Ovary (tissue), 3 donors: ENCODE data around the gene DGKG.

Experiments
- CTCF ChIP-seq, 3 donors: fragments of 450-650 bp in 2 of 3; fragments of 200-600 bp in 1 of 3; IDR thresholded peaks; one replicate each; pipeline versions ENCODE4 v1.5.1 to v1.8.0; 2016 to 2022; ENCODE audit warnings: antibody characterized with exemption in 3 of 3, mild to moderate bottlenecking in 1 of 3
- POLR2A ChIP-seq: fragments of 450-650 bp; IDR thresholded peaks from one replicate; pipeline ENCODE4 v1.6.1; 2017; ENCODE audit warnings: antibody characterized with exemption, mild to moderate bottlenecking, moderate library complexity
- donor health status: DM: no; HTN: no; CAD: no.

DNA sequence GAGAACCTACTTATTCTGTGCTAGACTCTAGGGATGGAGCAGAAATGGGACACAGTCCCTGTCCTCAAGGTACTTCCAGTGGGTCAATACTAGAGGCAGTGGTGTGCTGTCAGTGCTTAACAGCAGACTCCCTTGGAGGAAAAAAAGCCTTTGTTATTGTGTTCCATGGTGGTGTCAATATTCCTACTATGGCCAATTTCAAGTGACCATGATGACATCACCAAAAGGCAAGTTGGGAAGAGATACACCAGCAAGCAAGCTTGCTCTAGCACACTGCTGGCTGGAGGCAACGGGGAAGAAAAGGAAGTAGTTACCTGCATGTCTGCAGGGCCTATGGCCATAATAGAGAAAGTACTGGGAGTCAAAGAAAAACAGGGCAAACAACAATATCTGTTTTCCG is 163.6 kb downstream of the DGKG start:
- no peak for TF ChIP-seq CTCF (IDR thresholded peaks at IDR 0.05)
- TF ChIP-seq POLR2A = no peak
